NOMO-1 (cell line): Measurements from ENCODE around the gene PODNL1.

ENCODE experiments used
- DNase-seq, 2 experiments: peaks; one replicate each; lab custom pipeline; 2025; ENCODE audit not compliant: unreplicated experiment in 2 of 2; lab: John Stamatoyannopoulos, UW

The PODNL1 gene

GRCh38 chr19:13899912-13900584, 38.2 kb downstream of the PODNL1 start:
- DNase-seq, result no peak

GRCh38 chr19:13899393-13899792, 38.8 kb downstream of the PODNL1 start:
- no peak for DNase-seq

- DNase-seq, result no peak
Measured at GRCh38 chr19:13896227-13896626, 42.0 kb downstream of the PODNL1 start.

- no peak for DNase-seq
Measured at GRCh38 chr19:13894552-13894951, 43.7 kb downstream of the PODNL1 start.

- no peak for DNase-seq
Measured at GRCh38 chr19:13892870-13893269, 45.3 kb downstream of the PODNL1 start.

- DNase-seq, result no peak
Measured at GRCh38 chr19:13890136-13890535, 48.1 kb downstream of the PODNL1 start.

GRCh38 chr19:13888281-13888680, 49.9 kb downstream of the PODNL1 start:
- no peak for DNase-seq

GRCh38 chr19:13887517-13887916, 50.7 kb downstream of the PODNL1 start:
- no peak for DNase-seq

- DNase-seq, result no peak
Measured at GRCh38 chr19:13887018-13887436, 51.2 kb downstream of the PODNL1 start.

GRCh38 chr19:13885826-13886365, 52.3 kb downstream of the PODNL1 start:
- DNase-seq, result no peak

GRCh38 chr19:13884726-13885591, 53.3 kb downstream of the PODNL1 start:
- no peak for DNase-seq

GRCh38 chr19:13883516-13884064, 54.6 kb downstream of the PODNL1 start:
- DNase-seq, result no peak

- DNase-seq, result no peak
Measured at GRCh38 chr19:13882836-13883235, 55.4 kb downstream of the PODNL1 start.

GRCh38 chr19:13882419-13882795, 55.8 kb downstream of the PODNL1 start:
- DNase-seq, result no peak

- DNase-seq, result peak; percentile 53 to 56
Measured at GRCh38 chr19:13881692-13882418, 56.4 kb downstream of the PODNL1 start.

GRCh38 chr19:13881251-13881691, 56.9 kb downstream of the PODNL1 start:
- no peak for DNase-seq
